DMS79 (cell line): Measurements from ENCODE around the gene DNTTIP2.
"Not testable (repeated sequence)": the region's sequence is repeated elsewhere in the genome, so short reads cannot be mapped to it uniquely, and the experiment has no call there.

ENCODE experiments used
- DNase-seq: peaks from one replicate; lab custom pipeline; 2025; lab: John Stamatoyannopoulos, UW

The DNTTIP2 gene

DNA sequence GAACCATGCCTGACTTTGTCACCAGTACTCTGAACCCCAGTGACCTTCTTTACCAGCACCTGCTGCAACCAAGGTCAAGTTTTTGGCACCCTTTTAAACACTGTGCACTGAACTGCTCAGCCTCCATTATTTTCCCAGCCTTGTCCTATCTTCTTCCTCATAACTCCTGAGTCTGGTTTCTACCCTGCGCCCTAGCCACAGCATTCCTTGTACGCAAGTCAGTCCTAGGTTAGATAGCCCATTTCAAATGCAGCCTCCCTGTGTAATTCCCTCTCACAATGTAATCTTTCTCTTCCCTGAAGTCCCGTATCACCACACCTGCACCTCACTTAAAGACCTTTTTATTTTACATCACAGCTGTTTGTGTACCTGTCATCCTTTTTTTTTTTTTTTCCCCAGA lies 37.2 kb downstream of the DNTTIP2 start:
- DNase-seq: no peak

DNA sequence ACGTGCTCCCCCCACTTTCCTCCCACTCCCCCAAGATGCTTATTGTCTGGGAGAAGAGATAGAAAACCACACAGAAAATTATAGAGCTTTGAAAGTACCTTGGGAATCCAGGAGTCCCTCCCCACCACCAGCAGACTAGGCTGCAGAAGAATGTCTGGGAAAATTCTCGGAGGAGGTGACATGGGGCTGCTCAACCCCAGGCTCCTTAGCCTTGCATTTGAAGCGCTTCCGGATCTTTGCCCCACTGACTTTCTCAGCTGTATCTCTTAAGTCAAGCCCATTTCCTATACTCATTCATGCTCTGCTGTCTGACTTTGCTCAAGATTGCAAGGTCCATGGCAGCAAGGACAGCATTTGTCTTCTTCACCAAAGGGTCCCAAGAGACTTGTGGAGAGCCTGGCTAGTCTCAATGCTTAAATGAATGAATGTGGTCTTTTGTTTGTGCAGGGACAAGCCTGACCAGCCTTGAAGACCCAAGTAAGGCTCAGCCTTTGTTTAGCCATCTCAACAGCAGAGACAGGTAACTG lies 38.0 kb downstream of the DNTTIP2 start:
- DNase-seq: no peak

DNA sequence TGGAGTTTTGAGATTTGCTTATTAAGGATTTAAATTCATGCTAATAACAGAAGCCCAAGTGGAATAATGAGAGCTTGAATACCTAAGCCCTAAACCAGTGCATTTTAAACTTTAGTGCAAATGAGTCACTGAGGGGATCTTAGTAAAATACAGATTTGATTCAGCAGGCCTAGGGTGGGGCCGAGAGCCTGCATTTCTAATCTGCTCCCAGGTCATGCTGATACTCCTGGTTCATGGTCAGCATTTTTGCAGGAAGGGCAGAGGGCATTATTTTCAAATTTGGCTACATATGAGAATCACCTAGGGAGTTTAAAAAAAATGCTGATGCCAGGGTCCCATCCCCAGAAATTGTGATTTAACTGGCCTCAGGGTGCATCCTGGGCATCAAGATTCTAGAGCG lies 39.3 kb downstream of the DNTTIP2 start:
- DNase-seq: no peak

DNA sequence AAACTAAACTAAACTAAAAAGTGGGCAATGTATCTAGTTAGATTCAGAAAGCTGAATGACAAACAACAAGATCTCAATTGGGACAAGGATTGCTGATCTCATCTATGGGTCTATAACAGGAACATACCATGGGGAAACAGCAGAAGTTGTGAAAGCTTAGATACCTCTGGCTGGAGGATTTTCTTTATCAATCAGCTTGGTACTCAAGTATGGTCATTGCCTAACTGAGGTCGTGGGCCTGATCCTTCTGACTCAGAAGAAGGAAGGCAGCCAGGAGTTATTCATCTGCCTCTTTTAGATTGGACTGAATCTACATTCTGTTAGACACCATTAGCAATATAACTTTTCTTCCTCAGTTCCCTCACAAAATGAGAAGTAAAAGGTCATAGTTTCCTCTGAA lies 39.7 kb downstream of the DNTTIP2 start:
- no peak for DNase-seq

DNA sequence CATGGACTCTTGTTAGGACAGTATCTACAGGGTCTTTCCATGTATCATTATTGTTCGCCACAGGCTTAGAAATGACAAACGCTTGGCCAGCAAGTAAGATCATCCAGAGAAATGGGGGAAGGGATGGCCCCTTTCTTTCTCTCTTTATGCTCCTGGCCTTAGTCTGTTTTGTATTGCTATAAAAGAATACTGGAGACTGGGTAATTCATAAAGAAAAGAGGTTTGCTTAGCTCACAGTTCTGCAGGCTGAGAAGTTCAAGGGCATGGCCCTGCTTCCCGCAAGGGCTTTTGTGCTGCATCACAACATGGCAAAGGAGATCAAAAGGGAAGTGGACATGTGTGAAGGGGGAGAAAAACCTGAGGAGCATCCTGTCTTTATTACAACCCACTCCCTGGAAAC lies 41.0 kb downstream of the DNTTIP2 start:
- DNase-seq: no peak

DNA sequence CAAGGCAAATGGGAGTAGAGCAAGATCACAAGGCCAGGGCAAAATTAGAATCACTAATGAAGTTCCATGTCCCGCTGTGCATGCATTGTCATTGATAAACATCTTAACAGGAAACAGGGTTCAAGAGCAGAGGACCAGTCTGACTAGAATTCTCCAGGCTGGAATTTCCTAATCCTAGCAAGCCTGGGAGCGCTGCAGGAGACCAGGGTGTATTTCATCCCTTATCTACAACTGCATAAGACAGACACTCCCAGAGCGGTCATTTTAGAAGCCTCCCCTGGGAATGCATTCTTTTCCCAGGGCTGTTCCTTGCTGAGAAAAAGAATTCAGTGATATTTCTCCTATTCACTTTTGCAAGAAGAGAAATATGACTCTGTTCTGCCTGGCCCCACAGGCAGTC lies 45.7 kb downstream of the DNTTIP2 start:
- DNase-seq: not testable (repeated sequence)

DNA sequence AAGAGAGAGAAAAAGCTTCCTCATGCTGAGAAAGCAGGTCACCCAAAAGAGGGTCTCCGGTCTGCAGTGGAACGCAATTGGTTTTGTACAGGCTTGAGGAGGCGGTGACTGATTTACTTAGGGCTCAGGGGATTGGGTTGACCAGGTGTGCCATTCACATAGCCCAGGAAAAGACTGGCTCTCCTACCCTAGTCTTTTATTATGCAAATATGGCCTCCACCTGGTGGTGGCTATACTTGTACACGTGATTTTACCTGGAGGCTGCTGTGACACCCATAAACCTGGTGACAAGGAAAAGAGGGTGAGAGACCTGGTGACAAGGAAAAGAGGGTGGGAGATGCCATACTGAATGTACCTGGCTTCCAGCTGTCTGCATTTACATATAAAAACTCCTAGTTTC lies 49.9 kb downstream of the DNTTIP2 start:
- no peak for DNase-seq

DNA sequence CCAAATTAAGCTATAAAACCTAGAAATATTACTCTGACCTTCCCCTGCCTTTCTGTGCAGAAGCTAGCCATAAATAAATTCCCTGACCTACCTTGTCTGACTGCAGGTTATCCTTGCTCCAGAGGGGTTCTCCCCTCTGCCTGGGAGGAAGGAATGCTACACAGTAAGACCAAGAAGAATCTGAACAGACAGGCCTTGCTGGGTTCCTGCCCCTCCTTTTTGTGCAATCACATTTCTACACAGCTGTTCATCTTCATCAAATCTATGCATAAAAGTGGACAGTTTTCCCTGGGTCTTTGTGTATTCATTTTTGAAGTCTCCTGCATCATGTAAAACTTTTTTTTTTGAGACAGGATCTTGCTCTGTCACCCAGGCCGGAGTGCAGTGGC lies 50.6 kb downstream of the DNTTIP2 start:
- no peak for DNase-seq

DNA sequence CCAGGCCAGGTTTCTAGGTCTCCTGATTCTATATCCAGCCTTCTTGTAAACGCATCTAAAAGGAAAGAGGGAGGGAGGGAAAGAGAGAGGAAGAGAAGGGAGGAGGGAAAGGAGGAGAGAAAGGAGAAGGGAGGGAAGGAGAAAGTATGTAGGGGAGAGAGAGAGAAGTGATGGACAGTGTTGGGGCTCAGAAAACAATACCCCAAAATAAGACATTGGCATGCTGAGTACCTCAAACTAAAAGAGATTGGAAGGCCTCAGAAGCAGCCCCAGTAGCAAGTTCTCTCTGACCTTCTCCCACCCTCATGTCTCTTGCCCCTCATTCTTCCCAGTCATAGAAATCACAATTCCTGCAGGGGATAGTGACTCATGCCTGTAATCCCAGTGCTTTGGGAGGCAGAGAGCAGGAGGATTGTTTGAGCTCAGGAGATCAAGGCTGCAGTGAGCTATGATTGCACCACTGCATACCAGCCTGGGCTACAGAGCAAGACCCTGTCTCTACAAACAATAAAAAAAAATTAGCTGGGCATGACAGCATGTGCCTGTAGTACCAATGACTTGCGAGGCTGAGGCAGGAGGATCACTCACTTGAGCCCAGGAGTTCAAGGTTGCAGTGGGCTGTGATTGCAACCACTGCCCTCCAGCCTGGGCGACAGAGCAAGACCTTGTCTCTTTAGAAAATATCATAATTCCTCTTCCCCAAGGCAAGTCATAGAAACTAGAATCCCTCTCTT lies 51.2 kb downstream of the DNTTIP2 start:
- no peak for DNase-seq

DNA sequence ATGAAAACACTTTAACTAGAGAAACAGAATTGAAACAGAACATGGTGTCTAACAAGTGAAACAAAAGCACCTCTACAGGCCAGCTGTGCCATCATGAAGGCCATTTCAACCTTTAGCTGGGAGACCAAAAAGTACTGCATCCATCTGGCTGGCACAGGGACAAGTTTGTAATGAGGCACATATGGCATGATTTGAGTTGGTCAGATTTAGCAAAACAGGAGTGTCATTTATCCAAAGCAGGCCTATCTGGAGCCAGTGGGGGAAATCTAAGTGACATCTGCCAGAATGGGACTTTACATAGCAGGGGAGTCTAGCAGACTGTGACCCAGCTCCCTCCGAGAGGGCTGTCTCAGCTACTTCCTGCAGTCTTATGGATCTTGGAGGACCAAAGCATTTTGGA lies 51.9 kb downstream of the DNTTIP2 start:
- DNase-seq: no peak

DNA sequence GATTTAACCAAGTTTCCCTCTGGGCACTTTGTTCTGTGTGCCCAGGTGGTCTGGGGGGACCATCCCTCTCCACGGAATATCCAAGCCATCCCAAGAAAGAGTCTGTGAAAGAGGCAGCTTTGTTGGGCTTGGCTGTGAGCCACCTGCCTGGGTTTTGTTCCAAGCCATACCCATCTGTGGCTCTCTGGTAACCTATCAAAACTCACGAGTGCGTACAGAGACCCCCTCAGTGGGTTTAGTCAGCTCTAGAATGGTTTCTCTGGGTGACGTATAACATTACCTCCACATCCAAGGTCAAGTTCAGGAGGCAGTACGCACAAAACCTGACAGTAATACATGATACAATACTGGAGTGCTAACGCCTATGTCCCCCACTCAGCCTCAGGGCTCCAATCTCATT lies 54.2 kb downstream of the DNTTIP2 start:
- DNase-seq: no peak

DNA sequence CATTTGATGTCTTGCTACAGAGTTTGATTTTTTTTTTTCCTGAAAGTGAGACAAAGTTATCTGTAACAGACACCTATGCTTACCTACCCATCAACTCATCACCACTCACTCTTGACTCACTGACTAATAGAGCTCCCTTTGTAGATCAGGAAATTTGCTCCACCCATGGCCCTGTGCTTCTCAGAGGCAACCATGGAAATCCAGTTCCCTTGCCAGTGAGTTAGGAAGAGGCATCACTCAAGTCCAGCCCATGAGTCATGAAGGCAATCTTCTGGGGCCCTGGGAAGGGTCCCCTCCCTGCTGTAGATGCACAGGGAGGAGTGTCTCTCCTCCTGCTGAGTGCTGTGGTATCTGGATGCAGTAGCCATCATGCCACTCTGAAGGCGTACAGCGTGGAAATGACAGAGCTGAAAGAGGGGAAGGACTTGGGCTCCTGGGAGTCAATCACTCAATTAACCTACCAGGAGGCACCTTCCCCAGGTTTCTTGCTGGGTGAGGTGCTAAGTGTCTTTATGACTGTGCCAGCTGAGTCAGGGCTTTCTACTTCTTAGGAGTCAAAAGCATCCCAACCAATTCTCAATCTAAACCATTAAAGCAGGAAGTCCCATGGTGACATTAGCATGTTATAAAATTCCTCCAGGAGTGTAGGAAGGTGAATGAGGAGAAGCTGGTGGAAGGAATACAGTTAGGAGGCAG lies 56.1 kb downstream of the DNTTIP2 start:
- no peak for DNase-seq

DNA sequence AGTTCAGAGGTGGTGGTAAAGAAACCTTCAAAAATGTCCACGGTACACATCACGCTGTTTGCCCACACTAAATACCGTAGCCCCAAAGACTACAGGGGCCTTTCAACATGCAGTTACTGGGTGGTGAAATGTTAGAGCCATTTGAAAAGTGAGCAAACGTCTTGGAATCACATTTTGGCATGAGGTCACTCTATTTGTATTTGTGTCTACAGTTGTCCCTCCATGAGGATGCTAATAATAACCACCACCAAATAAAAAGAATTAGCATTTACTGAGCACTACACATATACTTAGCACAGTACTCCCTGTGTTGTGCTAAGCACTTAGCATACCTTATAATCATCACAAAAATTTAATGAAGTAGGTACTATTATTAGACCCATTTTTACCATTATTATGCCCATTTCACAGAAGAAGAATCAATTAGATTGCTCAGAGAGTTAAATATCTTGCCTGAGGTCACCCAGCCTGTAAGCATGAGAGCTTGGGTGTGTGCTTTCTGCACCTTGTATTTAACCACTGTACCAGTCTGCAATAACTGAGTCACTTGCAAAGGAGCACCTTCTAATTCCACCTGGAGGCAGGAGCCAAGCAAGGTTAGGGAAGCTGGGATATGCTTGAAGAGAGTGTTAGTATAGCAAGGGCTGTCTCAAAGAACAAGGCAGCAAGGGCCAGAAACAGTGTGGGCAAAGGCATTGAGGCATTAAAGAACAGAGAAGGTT lies 57.4 kb downstream of the DNTTIP2 start:
- no peak for DNase-seq

DNA sequence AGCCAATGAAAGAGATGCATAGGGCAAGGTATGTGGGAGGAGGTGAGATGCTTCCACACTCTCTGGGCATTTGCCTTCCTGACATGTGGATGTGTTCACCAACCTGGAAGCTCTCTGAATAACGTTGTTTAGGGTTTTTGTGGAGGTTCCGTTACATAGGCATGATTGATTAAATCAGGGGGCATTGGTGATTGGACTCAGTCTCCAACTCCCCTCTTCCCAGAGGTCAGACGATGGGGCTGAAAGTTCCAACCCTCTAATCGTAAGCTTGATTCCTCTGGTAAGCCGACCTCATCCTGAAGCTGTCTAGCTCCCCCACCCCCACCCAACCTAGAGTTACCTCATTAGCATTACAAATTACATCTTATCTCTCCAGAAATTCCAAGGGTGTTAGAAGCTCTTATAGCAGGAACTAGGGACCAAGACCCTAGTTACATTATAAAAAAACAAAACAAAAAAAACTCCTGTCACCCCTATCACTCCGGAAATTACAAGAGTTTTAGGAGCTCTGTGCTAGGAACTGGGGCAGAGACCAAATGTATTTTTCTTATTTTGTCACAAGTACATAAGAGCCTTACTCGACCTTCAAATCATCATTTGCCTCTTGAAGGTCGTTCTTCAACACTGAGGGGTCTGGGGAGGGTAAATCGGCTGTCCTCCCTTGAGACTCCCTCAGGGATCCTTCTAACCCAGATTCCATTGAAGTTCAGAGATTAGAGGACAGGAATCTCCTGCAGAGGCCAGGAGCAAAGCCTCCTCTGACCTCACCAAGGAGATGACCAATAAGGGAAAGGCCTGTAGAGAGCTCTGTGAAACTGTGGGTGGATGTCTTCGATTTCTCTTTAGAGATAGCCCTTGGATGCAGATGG lies 58.2 kb downstream of the DNTTIP2 start:
- DNase-seq: no peak

DNA sequence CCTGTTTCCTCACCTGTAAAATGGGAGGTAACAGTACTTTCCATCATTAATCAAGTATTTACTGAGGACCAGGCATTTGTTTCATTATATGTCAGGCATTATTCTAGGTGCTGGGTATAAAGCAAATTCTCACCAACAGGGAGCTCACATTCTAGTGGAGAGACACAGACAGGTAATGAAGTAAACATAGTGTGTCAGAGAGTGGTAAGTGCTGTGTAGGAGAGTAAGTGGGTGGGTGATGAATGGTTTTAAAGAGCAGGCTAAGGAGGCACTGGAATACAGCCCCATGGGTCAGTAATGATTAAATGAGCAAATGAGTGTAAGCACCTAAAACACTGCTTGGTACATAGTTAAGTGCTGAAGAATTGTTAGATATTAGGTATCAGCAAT lies 60.4 kb downstream of the DNTTIP2 start:
- DNase-seq: no peak

DNA sequence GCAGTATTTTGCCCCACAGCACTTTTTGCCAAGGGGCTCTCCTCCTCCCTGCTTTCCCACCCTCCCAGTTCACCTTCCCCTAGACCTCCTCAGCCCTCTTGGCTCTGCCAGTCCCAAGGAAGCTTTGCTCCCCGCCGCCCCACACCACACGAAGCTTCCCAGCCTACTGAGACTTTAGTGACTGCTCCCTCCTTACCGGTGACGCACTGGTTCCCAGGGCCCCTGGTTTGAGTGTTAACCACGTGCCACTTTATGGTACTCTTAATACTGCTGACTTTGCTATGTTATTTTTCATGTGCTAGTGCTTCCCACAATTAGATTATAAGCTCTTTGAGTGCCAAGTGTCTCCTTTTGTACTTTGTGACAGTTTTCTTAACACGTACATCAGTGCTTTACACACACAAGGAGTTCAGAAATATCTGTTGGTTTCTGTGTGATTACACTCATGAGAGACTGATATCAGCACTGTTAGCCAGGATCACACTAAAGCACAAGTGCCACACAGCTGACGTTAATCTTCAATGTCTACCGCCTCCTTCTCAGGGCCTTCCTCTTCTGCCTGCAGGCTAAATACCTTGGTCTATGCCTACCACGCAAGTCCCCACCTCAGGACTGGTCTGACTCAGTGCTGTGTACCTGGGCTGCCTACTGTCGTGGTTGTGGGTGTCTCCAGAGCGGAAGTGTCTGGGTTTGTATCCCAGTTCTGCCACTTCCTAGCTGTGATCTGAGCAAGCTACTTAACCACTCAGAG lies 61.0 kb downstream of the DNTTIP2 start:
- no peak for DNase-seq

DNA sequence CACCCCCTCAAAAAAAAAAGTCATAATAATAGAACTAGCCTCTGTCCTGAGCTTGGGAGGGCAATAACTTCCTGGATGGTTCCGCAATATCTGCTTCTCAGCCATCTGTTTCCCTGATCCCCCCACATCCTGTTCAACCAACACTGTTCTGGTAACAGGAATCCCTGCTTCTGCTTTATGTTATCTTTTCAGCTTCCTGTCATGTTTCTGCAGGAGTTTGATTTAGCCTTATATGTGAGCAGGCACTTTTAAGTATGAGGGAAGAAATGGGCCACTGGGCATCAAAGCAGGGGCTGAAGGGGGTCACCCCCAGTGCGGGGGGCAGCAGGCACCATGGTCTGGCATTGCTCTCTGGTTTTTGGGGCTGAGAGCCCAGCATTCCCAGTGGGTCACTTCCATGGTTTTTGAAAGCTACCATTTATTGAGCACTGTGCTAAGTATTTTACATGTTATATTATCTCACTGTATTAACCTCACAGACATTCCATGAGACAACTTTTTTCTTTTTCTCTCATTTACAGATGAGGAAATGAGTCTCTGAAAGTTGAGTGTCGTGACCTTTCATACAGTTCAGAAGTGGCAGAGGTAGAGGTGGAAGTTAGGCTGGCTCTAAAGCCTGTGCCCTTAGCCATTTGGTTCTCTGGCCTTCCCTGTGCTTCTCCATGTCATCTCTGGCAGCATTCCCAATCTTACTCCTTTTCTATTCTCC lies 61.9 kb downstream of the DNTTIP2 start:
- DNase-seq: no peak
